Ectodermal cell (in vitro differentiated cells): ENCODE measurements around the gene FRAS1.

Source experiments
- H3K27ac ChIP-seq: 2 replicates; pipeline ENCODE4 v1.7.0; 2013; ENCODE audit warnings: mild to moderate bottlenecking, low read depth, low read length; ENCODE audit not compliant: insufficient read depth, poor library complexity, severe bottlenecking
- H3K27me3 ChIP-seq: 2 replicates; pipeline ENCODE4 v1.7.0; 2013; ENCODE audit warnings: mild to moderate bottlenecking, low read length; ENCODE audit not compliant: insufficient read depth, control insufficient read depth, poor library complexity, severe bottlenecking
- H3K36me3 ChIP-seq: one replicate; pipeline ENCODE4 v1.7.0; 2013; ENCODE audit warnings: low read length; ENCODE audit not compliant: control insufficient read depth, insufficient read depth
- H3K4me1 ChIP-seq: one replicate; pipeline ENCODE4 v1.7.0; 2013; ENCODE audit warnings: low read length; ENCODE audit not compliant: control insufficient read depth, insufficient read depth
- H3K4me3 ChIP-seq: 2 replicates; pipeline ENCODE4 v1.7.0; 2013; ENCODE audit warnings: low read depth, low read length, control low read depth; ENCODE audit not compliant: insufficient read depth
- H3K9me3 ChIP-seq: 2 replicates; pipeline ENCODE4 v1.7.0; 2013; ENCODE audit warnings: mild to moderate bottlenecking, low read length, moderate library complexity; ENCODE audit not compliant: control insufficient read depth
- WGBS, 2 experiments: methylation state at CpG; one replicate each; pipeline ENCODE4 v1.1.7; 2013; ENCODE audit warnings: missing lambda C conversion rate in 2 of 2; 5-methylcytosine and 5-hydroxymethylcytosine counted together

Gene FRAS1

GRCh38 chr4:78370631-78371372, 313.7 kb downstream of the FRAS1 start:
- 86 to 94% methylated on average over 6 of the region's 6 CpGs for WGBS, 2 experiments
- Histone ChIP-seq H3K36me3 (no peaks in the 10 kb centered on the region), H3K9me3 (no peaks in the 10 kb centered on the region), H3K27ac (no peak overlapping the region), H3K27me3 (no peaks in the 10 kb centered on the region), H3K4me1 (peaks cover 14% of the 10 kb centered on the region), H3K4me3 (no peak overlapping the region)

GRCh38 chr4:78372355-78372988, 315.3 kb downstream of the FRAS1 start:
- peaks cover 14% of the 10 kb centered on the region for H3K4me1 ChIP-seq
- no peak overlapping the region for H3K4me3 ChIP-seq
- H3K9me3 ChIP-seq, result no peaks in the 10 kb centered on the region
- 89 to 91% methylated on average over 5 of the region's 5 CpGs for WGBS, 2 experiments
- no peaks in the 10 kb centered on the region for H3K27me3 ChIP-seq
- no peak overlapping the region for H3K27ac ChIP-seq
- H3K36me3 ChIP-seq, result no peaks in the 10 kb centered on the region

GRCh38 chr4:78377555-78377954, 320.4 kb downstream of the FRAS1 start:
- Histone ChIP-seq H3K9me3 (no peaks in the 10 kb centered on the region), H3K27me3 (no peaks in the 10 kb centered on the region), H3K4me1 (no peaks in the 10 kb centered on the region), H3K27ac (no peak overlapping the region), H3K36me3 (no peaks in the 10 kb centered on the region), H3K4me3 (no peak overlapping the region)
- WGBS, 2 experiments, result 86 to 94% methylated on average over 2 of the region's 2 CpGs

- H3K36me3 ChIP-seq, result no peaks in the 10 kb centered on the region
- H3K27me3 ChIP-seq, result no peaks in the 10 kb centered on the region
- WGBS, 2 experiments, result 92% methylated on average over 4 of the region's 4 CpGs
- no peak overlapping the region for H3K4me3 ChIP-seq
- H3K27ac ChIP-seq, result no peak overlapping the region
- H3K9me3 ChIP-seq, result no peaks in the 10 kb centered on the region
- no peaks in the 10 kb centered on the region for H3K4me1 ChIP-seq
Measured at GRCh38 chr4:78379040-78379439, 321.9 kb downstream of the FRAS1 start.

- H3K27me3 ChIP-seq, result no peaks in the 10 kb centered on the region
- H3K9me3 ChIP-seq, result no peaks in the 10 kb centered on the region
- 96 to 97% methylated on average over 4 of the region's 4 CpGs for WGBS, 2 experiments
- H3K36me3 ChIP-seq, result no peaks in the 10 kb centered on the region
- H3K4me3 ChIP-seq, result no peak overlapping the region
- H3K4me1 ChIP-seq, result no peaks in the 10 kb centered on the region
- no peak overlapping the region for H3K27ac ChIP-seq
Measured at GRCh38 chr4:78379991-78380729, 323.0 kb downstream of the FRAS1 start.

- no peak overlapping the region for H3K4me3 ChIP-seq
- H3K27me3 ChIP-seq, result no peaks in the 10 kb centered on the region
- peaks cover 10% of the 10 kb centered on the region for H3K36me3 ChIP-seq
- no peak overlapping the region for H3K27ac ChIP-seq
- no peaks in the 10 kb centered on the region for H3K4me1 ChIP-seq
- H3K9me3 ChIP-seq, result no peaks in the 10 kb centered on the region
Measured at GRCh38 chr4:78386679-78387078, 329.6 kb downstream of the FRAS1 start.

- Histone ChIP-seq H3K27ac (no peak overlapping the region), H3K9me3 (peaks cover 4% of the 10 kb centered on the region), H3K4me1 (no peaks in the 10 kb centered on the region), H3K4me3 (no peak overlapping the region), H3K36me3 (no peaks in the 10 kb centered on the region), H3K27me3 (no peaks in the 10 kb centered on the region)
- WGBS, 2 experiments, result 90 to 94% methylated on average over 1 of the region's 1 CpG
Measured at GRCh38 chr4:78395642-78396041, 338.5 kb downstream of the FRAS1 start.

GRCh38 chr4:78396613-78397291, 339.6 kb downstream of the FRAS1 start:
- Histone ChIP-seq H3K4me3 (no peak overlapping the region), H3K36me3 (no peaks in the 10 kb centered on the region), H3K27me3 (no peaks in the 10 kb centered on the region), H3K27ac (no peak overlapping the region), H3K4me1 (no peaks in the 10 kb centered on the region), H3K9me3 (peaks cover 4% of the 10 kb centered on the region)
- 77 to 83% methylated on average over 4 of the region's 4 CpGs for WGBS, 2 experiments

GRCh38 chr4:78397292-78397630, 340.1 kb downstream of the FRAS1 start:
- WGBS, 2 experiments, result 79 to 91% methylated on average over 2 of the region's 2 CpGs
- H3K27me3 ChIP-seq, result no peaks in the 10 kb centered on the region
- H3K4me1 ChIP-seq, result no peaks in the 10 kb centered on the region
- no peak overlapping the region for H3K4me3 ChIP-seq
- H3K9me3 ChIP-seq, result peaks cover 4% of the 10 kb centered on the region
- H3K36me3 ChIP-seq, result no peaks in the 10 kb centered on the region
- H3K27ac ChIP-seq, result no peak overlapping the region

- 96 to 98% methylated on average over 5 of the region's 5 CpGs for WGBS, 2 experiments
- no peaks in the 10 kb centered on the region for H3K9me3 ChIP-seq
- no peak overlapping the region for H3K27ac ChIP-seq
- H3K27me3 ChIP-seq, result no peaks in the 10 kb centered on the region
- no peaks in the 10 kb centered on the region for H3K4me1 ChIP-seq
- H3K36me3 ChIP-seq, result no peaks in the 10 kb centered on the region
- H3K4me3 ChIP-seq, result no peak overlapping the region
Measured at GRCh38 chr4:78409612-78410202, 352.6 kb downstream of the FRAS1 start.
